GM23338 (cell line): Measurements from ENCODE around the gene UBE2S.

ENCODE experiments used
- CREB1 ChIP-seq: fragments of 250-450 bp; sonication (Bioruptor Pico); IDR thresholded peaks from 2 replicates; pipeline ENCODE4 v1.5.0; 2020; ENCODE audit warnings: low read depth, mild to moderate bottlenecking, moderate library complexity
- CTCF ChIP-seq, 2 experiments: fragments of 200-600 bp in 1 of 2; sonication (generic) in 1 of 2; conservative IDR thresholded peaks; 2 replicates each; pipeline versions ENCODE4 v1.5.1 to v1.6.1; 2016 to 2017; ENCODE audit warnings: antibody characterized with exemption in 2 of 2, low read depth in 2 of 2, mild to moderate bottlenecking in 2 of 2, moderate library complexity in 1 of 2
- EZH2 ChIP-seq: fragments of 200-600 bp; sonication (generic); IDR thresholded peaks from one replicate; pipeline ENCODE4 v1.8.0; 2017; ENCODE audit warnings: antibody characterized with exemption, mild to moderate bottlenecking, low read depth; ENCODE audit not compliant: unreplicated experiment
- EZH2phosphoT487 ChIP-seq: fragments of 200-600 bp; sonication (generic); IDR thresholded peaks from one replicate; pipeline ENCODE4 v1.8.1; 2018; ENCODE audit warnings: antibody characterized with exemption; ENCODE audit not compliant: unreplicated experiment
- JUNB ChIP-seq: IDR thresholded peaks from one replicate; pipeline ENCODE4 v1.6.1; 2016; ENCODE audit warnings: antibody characterized with exemption; ENCODE audit not compliant: unreplicated experiment
- NANOG ChIP-seq: IDR thresholded peaks from 2 replicates; pipeline ENCODE4 v1.6.1; 2016; ENCODE audit warnings: antibody characterized with exemption, borderline replicate concordance
- POLR2AphosphoS5 ChIP-seq: IDR thresholded peaks from 2 replicates; pipeline ENCODE4 v1.6.1; 2016; ENCODE audit warnings: antibody characterized with exemption, low read depth
- REST ChIP-seq: IDR thresholded peaks from one replicate; pipeline ENCODE4 v1.6.1; 2018; ENCODE audit warnings: antibody characterized with exemption; ENCODE audit not compliant: unreplicated experiment
- STAT1 ChIP-seq: IDR thresholded peaks from one replicate; pipeline ENCODE4 v1.6.1; 2016; ENCODE audit warnings: antibody characterized with exemption; ENCODE audit not compliant: unreplicated experiment
- ZNF114 ChIP-seq: fragments of 250-450 bp; sonication (Bioruptor Pico); IDR thresholded peaks from 2 replicates; pipeline ENCODE4 v1.5.0; 2020; ENCODE audit warnings: mild to moderate bottlenecking, moderate library complexity
- ZNF331 ChIP-seq: fragments of 250-450 bp; sonication (Bioruptor Pico); IDR thresholded peaks from 2 replicates; pipeline ENCODE4 v1.5.0; 2020; ENCODE audit warnings: low read depth, mild to moderate bottlenecking, moderate library complexity
- ZNF462 ChIP-seq: fragments of 250-450 bp; sonication (Bioruptor Pico); IDR thresholded peaks from 2 replicates; pipeline ENCODE4 v1.5.0; 2020; ENCODE audit warnings: mild to moderate bottlenecking, moderate library complexity

DNA sequence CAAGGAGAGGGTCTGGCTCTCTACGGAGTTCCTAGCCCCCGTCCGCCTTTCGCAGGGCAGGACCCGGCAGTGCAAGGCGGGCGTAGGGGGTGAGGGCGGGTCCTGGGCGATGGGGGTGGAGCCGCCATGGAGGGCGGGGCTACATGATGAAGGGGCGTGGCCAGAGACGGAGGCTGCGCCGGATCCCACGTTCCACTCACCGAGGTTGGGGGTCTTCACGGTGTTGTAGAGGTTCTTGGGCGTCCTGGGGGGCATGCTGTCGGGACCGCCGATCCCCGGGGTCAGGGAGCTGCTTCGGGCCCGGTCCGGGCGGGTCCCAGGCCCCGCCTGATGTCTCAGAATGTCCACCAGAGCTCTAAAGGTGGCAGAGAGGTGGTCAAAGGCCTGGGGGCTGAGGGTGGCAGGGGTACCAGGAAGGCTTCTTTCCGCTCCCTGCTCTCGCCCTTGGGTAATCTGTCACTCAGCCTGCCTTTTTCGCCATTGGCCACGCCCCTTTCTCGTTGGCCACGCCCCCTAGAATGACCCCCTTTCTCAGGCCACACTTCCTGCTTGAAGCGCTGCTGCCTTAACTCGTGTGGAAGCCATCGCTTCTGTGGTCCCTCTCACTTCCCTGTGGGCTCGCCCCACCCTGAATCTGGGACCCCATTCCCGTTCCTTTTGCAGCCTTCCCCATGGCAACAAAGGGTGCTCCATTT is 33.0 kb upstream of the UBE2S start:
- TF ChIP-seq EZH2 (no peak), CTCF (conservative IDR thresholded peaks at IDR 0.05; ENCODE audit: low read depth in 2 of 2) (no peak), ZNF331 (CRISPR knock-in tag) (no peak), EZH2phosphoT487 (no peak), POLR2AphosphoS5 (peak; percentile 38), ZNF462 (CRISPR knock-in tag) (no peak), JUNB (no peak), REST (no peak), CREB1 (no peak), STAT1 (no peak), ZNF114 (no peak), NANOG (no peak)
